ENCODE results near the gene HCFC1R1.

HCFC1R1 gene

DNA sequence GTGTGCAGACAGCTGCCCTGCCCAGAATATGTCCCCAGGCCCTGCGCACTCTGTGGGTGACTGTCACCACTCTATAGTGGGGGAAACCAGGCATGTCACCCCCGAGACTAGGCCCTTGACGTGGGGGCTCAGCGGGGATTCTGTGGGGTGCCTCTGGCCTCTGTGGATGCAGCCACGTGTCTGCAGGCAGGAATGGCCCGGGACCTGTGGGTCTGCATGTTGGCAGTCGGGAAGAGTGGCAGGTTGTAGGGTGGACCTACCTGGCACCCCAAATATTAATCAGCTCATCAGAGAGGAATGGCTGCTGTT lies 42.7 kb upstream of the HCFC1R1 start:
- Histone ChIP-seq H3K14ac (ENCODE audit: low read length) (no peak overlapping the region), H3K27ac (ENCODE audit: low read depth, low read length) (no peak overlapping the region), H2AK5ac (ENCODE audit: low read length) (no peak overlapping the region), H3K4ac (ENCODE audit: low read depth, low read length) (no peak overlapping the region), H2BK120ac (ENCODE audit: insufficient read depth, low read length, poor library complexity) (no peak overlapping the region), H4K8ac (ENCODE audit: low read depth, low read length) (no peak overlapping the region), H3K4me3 (ENCODE audit: low read depth, low read length) (no peak overlapping the region), H3K79me1 (ENCODE audit: low read length) (no peaks in the 10 kb centered on the region), H3K18ac (ENCODE audit: low read length) (no peak overlapping the region), H3K4me2 (ENCODE audit: low read length) (no peak overlapping the region), H3K27me3 (ENCODE audit: insufficient read depth, low read length) (no peaks in the 10 kb centered on the region), H3K79me2 (ENCODE audit: control insufficient read depth, insufficient read depth, low read length, poor library complexity) (no peaks in the 10 kb centered on the region), H3K23ac (ENCODE audit: low read length) (no peak overlapping the region), H4K12ac (ENCODE audit: low read depth, low read length) (no peak overlapping the region), H2BK5ac (ENCODE audit: low read depth, low read length, poor library complexity) (no peak overlapping the region), H2AFZ (ENCODE audit: insufficient read depth, low read length, poor library complexity) (no peak overlapping the region), H3K4me1 (ENCODE audit: control insufficient read depth in 1 of 2, insufficient read depth in 2 of 2, low read length in 2 of 2) (peaks cover 5 to 8% of the 10 kb centered on the region in 2 experiments), H2BK12ac (ENCODE audit: low read length) (no peak overlapping the region), H3K36me3 (ENCODE audit: control insufficient read depth in 1 of 2, insufficient read depth in 2 of 2, low read length in 2 of 2) (no peaks in the 10 kb centered on the region), H3K9ac (ENCODE audit: low read length) (no peak overlapping the region), H4K91ac (ENCODE audit: low read depth, low read length) (no peak overlapping the region), H3K9me3 (ENCODE audit: insufficient read depth, low read depth, low read length) (no peaks in the 10 kb centered on the region)
- no peak for DNase-seq
- no CpG with 5 or more reads among the region's 7 CpGs for WGBS (ENCODE audit: extremely low coverage, insufficient coverage, insufficient read length)

DNA sequence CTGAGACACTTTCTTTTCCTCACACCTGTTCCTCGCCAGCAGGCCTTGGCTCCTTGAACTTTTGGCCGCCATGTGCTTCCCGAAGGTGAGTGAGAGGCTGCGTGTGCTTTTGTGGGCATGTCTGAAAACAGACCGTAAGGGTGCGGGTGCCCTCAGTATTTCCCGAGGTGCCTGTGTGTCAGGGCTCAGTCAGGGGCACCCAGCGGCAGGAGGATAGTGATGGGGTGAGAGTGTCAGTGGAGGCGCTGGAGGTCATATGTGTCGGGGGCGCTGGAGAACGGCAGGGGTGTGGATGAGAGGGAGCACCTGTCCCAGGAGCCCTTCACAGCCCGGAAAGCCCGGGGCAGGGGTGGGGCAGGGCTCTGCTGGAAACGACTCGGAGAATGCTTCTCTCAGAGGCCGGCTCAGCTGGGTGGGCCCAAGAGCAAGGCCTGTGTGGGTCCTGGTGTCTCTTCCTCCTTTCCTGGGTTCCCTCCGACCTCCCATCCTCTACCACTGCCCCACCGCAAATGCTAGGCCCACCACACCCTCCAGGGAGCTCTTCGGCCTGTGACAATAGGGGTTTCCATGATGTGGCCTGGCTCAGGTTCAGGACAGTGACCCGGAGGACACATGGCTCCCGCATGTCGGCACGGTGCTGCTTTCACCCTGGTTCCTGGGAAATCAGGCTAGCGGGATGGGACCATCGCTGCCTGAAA lies 42.1 kb upstream of the HCFC1R1 start:
- Histone ChIP-seq H4K12ac (ENCODE audit: low read depth, low read length) (peak overlapping the region; percentile 27), H3K4me3 (ENCODE audit: low read depth, low read length) (no peak overlapping the region), H3K79me2 (ENCODE audit: control insufficient read depth, insufficient read depth, low read length, poor library complexity) (no peaks in the 10 kb centered on the region), H3K14ac (ENCODE audit: low read length) (no peak overlapping the region), H2BK120ac (ENCODE audit: insufficient read depth, low read length, poor library complexity) (peak overlapping the region; percentile 4), H2BK12ac (ENCODE audit: low read length) (no peak overlapping the region), H3K4ac (ENCODE audit: low read depth, low read length) (no peak overlapping the region), H3K9ac (ENCODE audit: low read length) (no peak overlapping the region), H3K27me3 (ENCODE audit: insufficient read depth, low read length) (no peaks in the 10 kb centered on the region), H4K91ac (ENCODE audit: low read depth, low read length) (peak overlapping the region; percentile 21), H2AFZ (ENCODE audit: insufficient read depth, low read length, poor library complexity) (no peak overlapping the region), H3K27ac (ENCODE audit: low read depth, low read length) (no peak overlapping the region), H4K8ac (ENCODE audit: low read depth, low read length) (peak overlapping the region; percentile 2), H2AK5ac (ENCODE audit: low read length) (no peak overlapping the region), H3K36me3 (ENCODE audit: control insufficient read depth in 1 of 2, insufficient read depth in 2 of 2, low read length in 2 of 2) (no peaks in the 10 kb centered on the region), H3K4me1 (ENCODE audit: control insufficient read depth in 1 of 2, insufficient read depth in 2 of 2, low read length in 2 of 2) (peaks cover 5 to 8% of the 10 kb centered on the region in 2 experiments), H3K79me1 (ENCODE audit: low read length) (no peaks in the 10 kb centered on the region), H3K23ac (ENCODE audit: low read length) (no peak overlapping the region), H3K9me3 (ENCODE audit: insufficient read depth, low read depth, low read length) (no peaks in the 10 kb centered on the region), H2BK5ac (ENCODE audit: low read depth, low read length, poor library complexity) (no peak overlapping the region), H3K18ac (ENCODE audit: low read length) (no peak overlapping the region), H3K4me2 (ENCODE audit: low read length) (no peak overlapping the region)
- no peak for DNase-seq
- no CpG with 5 or more reads among the region's 26 CpGs for WGBS (ENCODE audit: extremely low coverage, insufficient coverage, insufficient read length)

DNA sequence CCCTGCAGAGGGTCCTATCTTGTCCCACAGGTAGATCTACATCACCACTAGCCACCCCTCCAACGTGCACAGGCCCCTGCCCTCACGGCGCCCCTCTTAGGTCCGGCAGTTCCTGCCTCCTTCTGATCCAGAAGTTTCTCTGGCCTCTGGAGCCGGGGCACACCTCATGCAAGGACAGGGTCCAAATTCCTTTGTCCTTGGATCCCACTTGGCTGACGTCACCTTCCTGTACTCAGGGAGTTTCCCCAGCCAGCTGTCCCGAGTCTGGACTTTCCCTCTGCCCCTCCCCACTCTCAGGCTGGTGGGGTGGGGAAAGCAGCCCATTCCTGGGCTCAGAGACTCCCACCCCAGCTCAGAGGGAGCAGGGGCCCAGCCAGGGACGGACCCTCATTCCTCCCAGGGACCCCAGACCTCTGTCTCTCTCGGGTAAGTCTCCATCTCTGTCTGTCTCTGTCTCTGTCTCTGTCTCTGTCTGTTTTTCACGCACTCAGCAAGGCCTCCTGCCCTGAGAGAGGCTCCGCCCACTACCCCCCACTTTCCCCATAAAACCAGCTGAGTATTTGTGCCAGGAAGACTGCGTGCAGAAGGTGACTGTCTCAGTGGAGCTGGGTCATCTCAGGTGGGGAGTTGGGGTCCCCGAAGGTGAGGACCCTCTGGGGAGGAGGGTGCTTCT lies 41.5 kb upstream of the HCFC1R1 start, which contains the start of gene IL32:
Gene IL32, plus strand, starts transcription at position 572 of the 673 bp plus-strand sequence. CDS start 172 bp downstream, outside the sequence.
- no CpG with 5 or more reads among the region's 13 CpGs for WGBS (ENCODE audit: extremely low coverage, insufficient coverage, insufficient read length)

DNA sequence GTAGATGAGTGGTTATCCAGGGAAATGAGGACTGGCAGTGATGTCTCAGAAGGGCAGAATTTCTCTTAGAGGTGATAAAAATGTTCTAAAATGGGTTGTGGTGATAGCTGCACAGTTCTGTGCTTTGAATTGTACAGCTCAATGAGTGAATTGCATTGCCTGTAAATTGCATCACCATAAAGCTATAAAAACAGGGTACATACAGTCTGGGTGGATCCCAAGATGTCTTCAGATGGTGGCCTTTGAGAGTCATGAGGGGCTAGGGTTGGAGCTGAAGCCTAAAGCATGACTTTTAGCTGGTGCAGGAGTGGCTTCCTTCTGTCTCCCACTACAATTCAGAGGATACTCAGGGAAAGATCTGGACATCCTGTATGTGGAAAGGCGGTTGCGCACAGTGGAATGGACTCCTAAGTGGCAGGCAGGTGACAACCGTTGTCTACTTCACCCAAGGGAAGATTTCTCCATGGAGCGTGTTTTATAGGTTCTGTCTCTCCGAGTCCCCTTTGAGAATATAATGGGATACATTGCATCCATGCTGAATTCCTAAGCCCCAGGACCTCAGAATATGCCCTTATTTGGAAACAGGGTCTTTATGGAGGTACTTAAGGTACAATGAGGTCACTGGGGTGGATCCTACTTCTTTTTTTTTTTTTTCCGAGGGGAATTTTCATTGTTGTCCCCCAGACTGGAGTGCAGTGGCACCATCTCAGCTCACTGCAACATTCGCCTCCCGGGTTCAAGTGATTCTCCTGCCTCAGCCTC lies 40.1 kb upstream of the HCFC1R1 start:
- Histone ChIP-seq H3K9me3 (ENCODE audit: insufficient read depth, low read depth, low read length) (no peaks in the 10 kb centered on the region), H4K8ac (ENCODE audit: low read depth, low read length) (no peak overlapping the region), H2BK5ac (ENCODE audit: low read depth, low read length, poor library complexity) (no peak overlapping the region), H3K79me2 (ENCODE audit: control insufficient read depth, insufficient read depth, low read length, poor library complexity) (peaks cover 5% of the 10 kb centered on the region), H3K14ac (ENCODE audit: low read length) (no peak overlapping the region), H3K18ac (ENCODE audit: low read length) (no peak overlapping the region), H3K4ac (ENCODE audit: low read depth, low read length) (no peak overlapping the region), H3K79me1 (ENCODE audit: low read length) (peaks cover 9% of the 10 kb centered on the region), H3K23ac (ENCODE audit: low read length) (no peak overlapping the region), H3K4me2 (ENCODE audit: low read length) (no peak overlapping the region), H4K12ac (ENCODE audit: low read depth, low read length) (no peak overlapping the region), H2BK120ac (ENCODE audit: insufficient read depth, low read length, poor library complexity) (no peak overlapping the region), H3K36me3 (ENCODE audit: control insufficient read depth in 1 of 2, insufficient read depth in 2 of 2, low read length in 2 of 2) (no peaks in the 10 kb centered on the region), H2AFZ (ENCODE audit: insufficient read depth, low read length, poor library complexity) (no peak overlapping the region), H3K9ac (ENCODE audit: low read length) (no peak overlapping the region), H2BK12ac (ENCODE audit: low read length) (no peak overlapping the region), H4K91ac (ENCODE audit: low read depth, low read length) (no peak overlapping the region), H3K4me3 (ENCODE audit: low read depth, low read length) (no peak overlapping the region), H3K4me1 (ENCODE audit: control insufficient read depth in 1 of 2, insufficient read depth in 2 of 2, low read length in 2 of 2) (peaks cover 10 to 14% of the 10 kb centered on the region in 2 experiments), H3K27ac (ENCODE audit: low read depth, low read length) (no peak overlapping the region), H2AK5ac (ENCODE audit: low read length) (no peak overlapping the region), H3K27me3 (ENCODE audit: insufficient read depth, low read length) (no peaks in the 10 kb centered on the region)
- WGBS (ENCODE audit: extremely low coverage, insufficient coverage, insufficient read length) = no CpG with 5 or more reads among the region's 8 CpGs
- no peak for DNase-seq

More for the DNA sequence above, 41.5 kb upstream of the HCFC1R1 start, which contains the start of gene IL32:
- H3K36me3 ChIP-seq (ENCODE audit: control insufficient read depth in 1 of 2, insufficient read depth in 2 of 2, low read length in 2 of 2) = no peaks in the 10 kb centered on the region
- peaks cover 5 to 8% of the 10 kb centered on the region in 2 experiments for H3K4me1 ChIP-seq (ENCODE audit: control insufficient read depth in 1 of 2, insufficient read depth in 2 of 2, low read length in 2 of 2)
- no peaks in the 10 kb centered on the region for H3K79me1 ChIP-seq (ENCODE audit: low read length)
- H3K4ac ChIP-seq (ENCODE audit: low read depth, low read length) = no peak within 1 kb of the TSS
- no peak within 1 kb of the TSS for H3K4me2 ChIP-seq (ENCODE audit: low read length)
- H3K9ac ChIP-seq (ENCODE audit: low read length) = no peak within 1 kb of the TSS
- peak within 1 kb of the TSS; percentile 27 for H4K12ac ChIP-seq (ENCODE audit: low read depth, low read length)
- H2BK12ac ChIP-seq (ENCODE audit: low read length) = peak within 1 kb of the TSS; percentile 1
- no peak within 1 kb of the TSS for H3K27ac ChIP-seq (ENCODE audit: low read depth, low read length)
- no peaks in the 10 kb centered on the region for H3K9me3 ChIP-seq (ENCODE audit: insufficient read depth, low read depth, low read length)
- H4K91ac ChIP-seq (ENCODE audit: low read depth, low read length) = peak within 1 kb of the TSS; percentile 59
- peak within 1 kb of the TSS; percentile 9 for H2BK120ac ChIP-seq (ENCODE audit: insufficient read depth, low read length, poor library complexity)
- peak in 1 of 2 donors; percentile 47 for DNase-seq
- H3K79me2 ChIP-seq (ENCODE audit: control insufficient read depth, insufficient read depth, low read length, poor library complexity) = no peaks in the 10 kb centered on the region
- no peak within 1 kb of the TSS for H3K23ac ChIP-seq (ENCODE audit: low read length)
- no peaks in the 10 kb centered on the region for H3K27me3 ChIP-seq (ENCODE audit: insufficient read depth, low read length)
- no peak within 1 kb of the TSS for H2AK5ac ChIP-seq (ENCODE audit: low read length)
- H2BK5ac ChIP-seq (ENCODE audit: low read depth, low read length, poor library complexity) = no peak within 1 kb of the TSS
- H3K18ac ChIP-seq (ENCODE audit: low read length) = no peak within 1 kb of the TSS
- H3K14ac ChIP-seq (ENCODE audit: low read length) = peak within 1 kb of the TSS; percentile 23
- no peak within 1 kb of the TSS for H2AFZ ChIP-seq (ENCODE audit: insufficient read depth, low read length, poor library complexity)
- no peak within 1 kb of the TSS for H3K4me3 ChIP-seq (ENCODE audit: low read depth, low read length)
- H4K8ac ChIP-seq (ENCODE audit: low read depth, low read length) = peak within 1 kb of the TSS; percentile 32
